TTC549 (cell line): ENCODE measurements around the gene NPY4R2.
"Not testable (repeated sequence)": the region's sequence is repeated elsewhere in the genome, so short reads cannot be mapped to it uniquely, and the experiment has no call there.

Experiments
- FAIRE-seq: peaks from 2 replicates; lab custom pipeline; 2012; peaks lifted over from hg19 to GRCh38; lab: Jason Lieb, UNC

The NPY4R2 gene

DNA sequence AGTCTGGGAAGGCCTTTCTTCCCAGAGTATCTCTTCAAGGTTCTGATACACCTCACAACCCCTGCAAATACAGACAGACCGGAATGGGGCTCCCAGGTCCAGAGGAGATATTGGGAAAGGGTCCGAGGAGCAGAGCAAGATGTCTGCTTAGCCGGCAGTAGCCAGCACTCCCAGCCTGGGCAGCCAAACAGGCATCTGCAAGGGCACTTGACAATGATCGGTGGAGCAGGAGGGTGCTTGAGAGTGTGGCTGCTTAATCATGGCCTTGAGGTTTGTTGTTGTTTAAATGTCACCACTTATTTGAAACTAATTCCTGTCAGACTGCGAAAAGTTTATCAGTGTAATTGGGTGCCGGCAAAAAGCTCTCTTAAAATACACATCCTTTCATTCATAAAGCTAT lies 15.0 kb downstream of the NPY4R2 start:
- not testable (repeated sequence) for FAIRE-seq

DNA sequence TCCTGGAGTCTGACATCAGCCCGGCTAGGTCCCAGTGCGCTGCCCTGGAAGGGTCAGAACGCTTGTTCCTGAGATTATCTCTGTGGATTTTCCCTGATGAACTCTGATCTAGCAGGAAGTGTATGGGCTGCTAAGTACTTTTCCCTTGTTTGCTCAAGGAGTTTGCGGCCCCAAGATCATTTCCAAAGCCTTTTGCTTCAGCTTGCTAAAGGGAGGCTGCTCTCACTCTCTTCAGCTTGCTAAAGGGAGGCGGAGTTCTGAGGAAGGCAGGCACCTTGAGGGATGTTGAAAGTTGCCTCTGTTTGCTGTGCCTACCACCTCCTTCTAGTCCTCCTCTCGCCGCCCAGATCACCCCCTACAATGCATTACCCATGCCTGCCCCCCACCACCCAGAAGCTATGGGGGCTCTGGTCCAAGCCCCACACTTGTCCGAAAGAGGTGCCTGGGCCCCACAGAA lies 18.3 kb downstream of the NPY4R2 start:
- not testable (repeated sequence) for FAIRE-seq

DNA sequence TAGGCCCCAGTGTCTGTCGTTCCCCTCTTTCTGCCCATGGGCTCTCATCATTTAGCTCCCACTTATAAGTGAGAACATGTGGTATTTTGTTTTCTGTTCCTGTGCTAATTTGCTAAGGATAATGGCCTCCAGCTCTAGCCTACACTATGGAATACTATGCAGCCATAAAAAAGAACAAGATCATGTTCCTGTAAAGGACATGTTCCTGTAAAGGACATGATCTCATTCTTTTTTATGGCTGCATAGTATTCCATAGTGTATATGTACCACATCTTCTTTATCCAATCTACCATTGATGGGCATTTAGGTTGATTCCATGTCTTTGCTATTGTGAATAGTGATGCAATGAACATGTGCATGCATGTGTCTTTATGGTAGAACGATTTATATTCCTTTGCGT lies 19.2 kb downstream of the NPY4R2 start:
- not testable (repeated sequence) for FAIRE-seq

DNA sequence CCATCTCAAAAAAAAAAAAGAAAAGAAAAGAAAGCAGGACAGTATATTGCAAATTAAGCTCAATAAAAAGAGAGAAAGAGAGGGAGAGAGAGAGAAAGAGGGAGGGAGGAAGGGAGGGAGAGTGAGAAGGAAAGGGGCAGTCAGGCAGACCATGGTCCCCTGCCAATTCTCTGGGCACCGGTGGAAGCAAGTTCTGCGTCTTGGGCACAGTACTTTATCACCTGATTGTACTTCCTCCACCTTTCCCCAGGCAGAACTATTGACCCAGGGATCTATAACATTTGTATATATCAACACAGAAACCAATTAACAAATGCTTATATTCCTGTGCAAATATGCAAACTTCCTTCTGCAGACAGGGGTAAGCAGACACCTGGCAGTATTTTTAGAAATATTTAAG lies 22.4 kb downstream of the NPY4R2 start:
- FAIRE-seq = not testable (repeated sequence)

DNA sequence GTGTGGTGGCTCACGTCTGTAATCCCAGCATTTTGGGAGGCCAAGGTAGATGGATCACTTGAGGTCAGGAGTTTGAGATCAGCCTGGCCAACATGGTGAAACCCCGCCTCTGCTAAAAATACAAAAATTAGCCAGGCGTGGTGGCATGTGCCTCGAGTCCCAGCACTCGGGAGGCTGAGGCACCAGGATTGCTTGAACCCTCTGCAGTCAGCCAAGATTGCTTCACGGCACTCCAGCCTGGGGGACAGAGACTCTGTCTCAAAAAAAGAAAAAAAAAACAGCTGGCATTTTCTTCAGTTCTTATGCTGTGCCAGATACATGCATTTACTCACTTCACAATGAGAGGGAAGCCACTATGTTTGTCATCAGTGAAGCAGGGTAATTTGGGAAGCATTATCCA lies 22.9 kb downstream of the NPY4R2 start:
- not testable (repeated sequence) for FAIRE-seq

DNA sequence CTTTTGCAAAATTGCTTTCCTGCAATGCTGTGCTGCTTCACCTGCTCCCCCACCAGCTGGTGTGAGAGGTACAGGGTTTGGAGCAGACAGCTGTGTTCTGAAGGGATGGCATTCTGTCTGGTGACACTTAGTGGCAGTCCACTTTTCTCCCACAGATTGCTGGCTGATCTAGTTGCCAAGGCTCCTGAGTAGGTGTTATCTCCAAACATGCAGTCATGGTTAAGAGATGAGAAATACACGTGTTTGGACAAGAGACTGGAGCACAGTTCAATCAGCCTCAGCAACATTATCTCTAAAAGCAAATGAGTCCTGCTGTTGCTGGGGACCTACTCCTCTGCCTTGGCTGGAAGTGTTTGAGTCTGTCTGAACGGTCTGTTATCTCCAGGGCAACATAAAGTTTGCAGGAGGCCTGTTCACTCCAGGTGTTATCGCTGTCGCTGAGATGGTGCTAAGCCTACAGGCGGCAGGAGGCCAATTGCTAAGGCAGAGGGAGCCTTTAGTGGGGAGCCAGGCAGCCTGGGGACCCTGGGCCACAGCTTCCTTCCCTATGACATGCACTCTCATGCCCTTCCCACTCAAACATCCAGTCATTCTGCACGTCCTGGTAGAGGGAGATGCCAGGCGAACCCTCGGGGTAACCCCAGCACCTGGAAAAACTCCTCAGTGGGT lies 24.0 kb downstream of the NPY4R2 start:
- FAIRE-seq = not testable (repeated sequence)

DNA sequence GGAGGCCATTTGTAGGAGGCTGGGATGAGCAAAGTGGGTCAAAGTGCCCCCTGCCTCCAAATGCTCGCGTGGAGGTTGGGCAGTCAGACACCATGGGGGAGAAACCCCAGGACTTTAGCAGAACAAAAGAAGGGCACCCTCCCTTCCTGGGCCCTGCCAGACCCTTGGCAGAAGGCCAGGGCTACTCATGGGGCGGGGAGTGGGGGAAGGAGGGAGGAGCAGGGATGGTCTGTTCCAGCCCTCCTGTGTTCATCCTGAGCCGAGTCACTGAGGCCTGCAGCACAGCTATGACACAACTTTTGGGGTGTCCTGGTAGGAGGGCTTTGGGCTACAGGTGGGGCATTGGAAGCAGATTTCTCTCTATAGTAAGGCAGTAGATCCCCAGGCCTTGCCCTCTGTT lies 24.9 kb downstream of the NPY4R2 start:
- FAIRE-seq = not testable (repeated sequence)

DNA sequence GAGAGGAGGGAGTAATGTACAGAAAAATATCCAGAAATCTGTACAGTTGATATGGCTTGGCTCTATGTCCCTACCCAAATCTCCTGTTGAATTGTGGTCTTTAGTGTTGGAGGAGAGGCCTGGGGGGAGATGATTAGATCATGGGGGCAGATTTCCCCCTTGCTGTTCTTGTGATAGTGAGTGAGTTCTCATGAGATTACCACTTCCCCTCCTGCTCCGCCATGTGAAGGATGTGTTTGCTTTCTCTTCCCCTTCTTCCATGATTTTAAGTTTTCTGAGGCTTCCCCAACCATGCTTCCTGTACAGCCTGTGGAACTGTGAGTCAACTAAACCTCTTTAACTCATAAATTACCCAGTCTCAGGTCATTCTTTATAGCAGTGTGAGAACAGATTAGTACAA lies 29.0 kb downstream of the NPY4R2 start:
- not testable (repeated sequence) for FAIRE-seq

DNA sequence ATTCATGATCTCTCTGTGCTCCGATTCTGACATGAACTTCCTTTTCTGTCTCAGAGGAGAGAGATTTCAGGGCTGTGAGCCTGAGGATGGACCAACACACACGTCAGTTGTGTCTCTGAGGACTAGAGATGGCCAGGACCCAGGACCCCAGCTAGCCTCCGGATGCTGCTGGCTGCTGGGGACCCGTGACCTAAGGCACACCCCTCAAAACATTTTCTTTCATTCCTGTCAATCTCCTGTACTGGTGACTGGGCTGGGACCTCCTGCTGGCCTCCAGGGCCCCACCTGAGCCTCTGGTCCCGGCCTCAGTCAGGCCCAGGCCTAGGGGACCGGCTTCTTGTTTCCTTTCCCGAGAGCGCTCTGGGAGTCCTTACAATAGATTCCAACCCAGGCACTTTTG lies 38.7 kb downstream of the NPY4R2 start:
- FAIRE-seq = not testable (repeated sequence)

DNA sequence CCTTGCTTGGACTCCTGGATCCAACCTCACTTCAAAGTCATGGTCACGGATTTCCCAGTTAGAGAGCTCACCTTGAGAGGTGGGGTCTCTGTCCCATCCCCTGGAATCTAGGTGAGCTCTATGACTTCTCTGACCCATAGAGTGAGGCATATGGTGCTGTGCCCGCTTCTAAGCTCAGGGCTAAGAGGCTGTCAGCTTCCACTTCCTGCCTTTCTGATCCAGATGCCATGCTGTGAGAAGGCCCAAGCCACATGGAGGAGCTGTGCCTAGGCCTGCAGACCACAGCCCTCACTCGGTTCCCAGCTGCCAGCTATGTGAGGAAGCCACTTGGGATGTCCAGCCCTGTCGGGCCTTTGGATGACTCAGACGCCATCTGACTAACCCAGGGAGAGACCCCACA lies 41.2 kb downstream of the NPY4R2 start:
- not testable (repeated sequence) for FAIRE-seq

DNA sequence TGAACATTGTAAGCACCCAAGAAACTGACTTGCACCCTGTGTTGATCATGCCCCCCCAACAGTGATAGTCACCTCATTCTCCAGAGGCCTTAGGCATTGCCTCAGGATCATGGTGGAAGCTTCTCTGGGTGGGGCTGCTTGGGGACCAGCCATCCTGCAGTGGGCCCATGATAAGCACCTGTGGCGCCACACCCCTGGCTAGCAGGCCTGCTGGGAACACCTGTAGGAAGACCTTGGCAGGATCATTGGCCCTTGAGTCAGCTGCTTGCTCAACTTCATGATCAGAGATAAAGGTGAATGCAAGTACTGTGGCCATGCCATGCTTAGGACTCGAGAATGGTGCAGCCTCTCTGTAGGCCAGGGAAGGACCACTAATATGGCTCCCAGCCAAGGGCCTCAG lies 42.2 kb downstream of the NPY4R2 start:
- FAIRE-seq = not testable (repeated sequence)

DNA sequence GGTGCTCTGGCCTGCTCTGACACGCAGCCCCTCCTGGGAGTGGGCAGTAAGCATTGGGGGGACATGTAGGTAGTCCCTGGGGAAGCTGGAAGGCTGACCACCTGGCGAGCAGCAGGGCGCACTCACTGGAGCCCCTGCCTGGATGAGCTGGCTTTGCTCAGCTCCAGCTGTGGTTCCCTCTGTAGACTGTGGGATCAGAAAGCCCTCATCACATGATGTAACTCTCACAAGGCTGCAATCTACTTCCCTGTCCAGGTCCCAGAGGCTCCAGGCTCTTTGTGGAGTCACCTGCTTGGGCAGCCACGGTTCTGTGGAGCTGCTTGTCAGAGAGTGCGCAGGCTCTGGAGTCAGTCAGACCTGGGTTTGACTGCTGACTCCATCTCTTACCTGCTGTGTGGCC lies 44.3 kb downstream of the NPY4R2 start:
- FAIRE-seq = not testable (repeated sequence)

DNA sequence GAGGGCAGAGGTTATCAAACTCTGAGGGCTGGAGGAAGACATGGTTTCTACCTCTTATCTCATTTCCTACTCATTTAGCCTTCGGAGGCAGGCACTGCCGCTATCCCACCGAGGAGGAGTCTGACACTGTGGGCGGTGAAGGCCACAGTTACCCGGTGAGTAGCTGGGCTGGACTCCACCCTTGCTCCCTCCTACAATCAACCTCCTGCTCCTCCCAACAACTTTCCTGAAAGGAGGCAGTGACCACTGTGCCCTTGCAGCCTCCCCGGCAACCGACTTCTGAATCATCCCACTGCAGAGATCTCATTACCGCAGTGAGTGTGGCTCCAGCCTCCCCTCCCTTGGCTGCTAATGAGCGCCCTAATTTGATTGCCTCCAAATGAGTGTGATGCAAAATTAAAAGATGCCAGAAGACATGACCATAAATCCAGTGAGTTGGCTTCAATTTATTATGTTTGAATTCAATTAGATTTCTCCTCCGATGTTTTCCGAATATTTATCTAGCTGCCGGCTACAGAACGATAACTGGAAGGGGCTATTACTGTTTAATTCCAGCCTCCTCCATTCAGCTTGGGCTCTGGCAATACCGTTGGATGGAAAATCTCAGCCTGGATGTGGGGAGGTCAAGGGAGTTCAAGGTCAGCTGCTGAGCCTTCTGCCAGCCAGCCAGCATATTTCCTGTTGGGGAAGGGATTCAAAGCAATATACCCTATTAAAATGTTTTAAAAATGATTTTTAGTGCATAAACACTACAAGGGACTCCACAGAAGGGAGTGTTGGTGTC lies 46.0 kb downstream of the NPY4R2 start:
- not testable (repeated sequence) for FAIRE-seq

DNA sequence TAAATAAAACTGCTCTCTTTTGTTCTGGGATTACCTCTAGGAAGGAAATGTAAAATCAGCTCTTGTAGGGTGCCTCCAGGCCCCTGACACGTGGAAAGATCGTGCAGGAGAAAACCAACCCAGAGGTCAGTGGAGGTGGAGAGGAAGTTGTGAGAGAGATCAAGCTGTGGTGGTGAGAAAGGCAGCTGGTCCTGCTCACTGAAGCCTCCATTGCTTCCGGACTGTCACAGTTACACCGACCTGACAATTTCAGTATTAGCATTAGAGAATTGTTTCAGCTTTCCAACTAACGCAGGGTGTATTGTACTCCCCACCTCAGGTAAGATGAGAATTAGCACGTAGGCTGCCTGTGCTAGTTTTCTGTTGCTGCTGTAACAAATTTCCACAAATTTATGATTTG lies 50.5 kb downstream of the NPY4R2 start:
- FAIRE-seq = not testable (repeated sequence)

DNA sequence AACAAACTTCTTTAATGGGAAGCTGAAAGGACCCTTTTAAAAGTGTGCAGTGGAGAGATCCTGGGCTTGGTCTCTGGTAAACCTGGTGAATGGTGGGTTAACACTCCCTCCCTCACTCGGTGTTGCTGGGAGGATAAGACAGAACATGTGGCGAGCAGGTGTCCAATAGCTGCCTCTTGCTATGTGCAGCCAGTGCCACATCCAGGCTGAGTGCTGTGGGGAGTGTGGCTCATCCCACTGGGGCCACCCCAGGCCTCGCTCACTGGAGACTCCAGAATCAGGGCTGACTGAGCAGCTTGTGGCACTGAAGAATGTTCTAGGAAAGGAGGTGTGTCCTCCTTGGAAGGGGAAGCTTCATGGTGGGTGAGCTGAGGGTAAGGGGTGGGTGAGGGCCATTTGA lies 51.6 kb downstream of the NPY4R2 start:
- FAIRE-seq = not testable (repeated sequence)

DNA sequence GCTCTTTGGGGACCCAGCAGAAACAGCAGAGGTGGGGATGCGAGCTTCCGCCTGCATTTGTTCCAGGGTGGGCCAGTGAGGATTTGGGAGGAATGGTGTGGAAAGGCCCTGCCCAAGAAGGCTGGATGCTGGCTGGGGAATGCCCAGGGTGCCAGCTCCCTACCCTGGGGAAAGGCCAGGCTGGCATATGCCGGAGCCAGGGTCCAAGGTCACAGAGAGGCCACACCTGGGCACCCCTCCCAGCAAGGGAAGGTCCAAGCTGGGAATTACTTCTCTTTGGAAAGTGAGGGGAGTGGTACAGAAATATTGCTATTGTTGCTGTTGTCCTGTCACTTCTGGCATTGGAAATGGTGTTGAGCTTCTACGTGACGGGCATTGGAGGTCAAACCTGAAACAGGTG lies 53.1 kb downstream of the NPY4R2 start:
- not testable (repeated sequence) for FAIRE-seq

DNA sequence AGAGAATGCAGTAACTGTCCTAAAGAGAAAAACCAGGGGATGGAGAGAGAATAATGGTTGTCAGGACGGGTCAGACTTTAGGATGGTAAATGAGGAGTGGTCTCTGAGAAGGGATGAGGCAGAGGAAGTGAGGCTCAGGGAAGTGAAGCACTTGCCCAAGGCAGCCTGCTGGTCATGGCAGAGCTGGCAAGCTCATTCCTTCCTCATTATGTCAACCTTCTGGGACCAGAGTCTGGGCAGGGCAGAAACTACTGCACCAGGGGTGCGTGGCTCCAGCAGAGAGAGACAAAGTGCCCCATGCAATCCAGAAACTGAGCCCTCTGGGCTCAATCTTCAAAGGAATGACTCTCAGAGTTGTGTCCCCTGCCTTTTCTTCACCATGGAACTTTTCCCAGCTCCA lies 53.6 kb downstream of the NPY4R2 start:
- FAIRE-seq = not testable (repeated sequence)
